GM18951 (cell line): ENCODE measurements around the gene PARP16.

Source experiments
- POLR2A ChIP-seq: IDR thresholded peaks from 4 replicates; pipeline ENCODE4 v1.6.1; 2011; ENCODE audit warnings: mild to moderate bottlenecking; ENCODE audit not compliant: insufficient read length, insufficient read depth; ENCODE audit errors: extremely low read depth
- in situ Hi-C: fragments of 300-500 bp; cut with MboI; formaldehyde crosslinking; loops from one replicate; pipeline ENCODE4 v1.12.0; 2022; ENCODE audit warnings: low sequenced_read_pairs, mixed read lengths, inconsistent platforms; ENCODE audit not compliant: unreplicated experiment

The PARP16 gene

GRCh38 chr15:65210770-65211481 is 75.8 kb downstream of the PARP16 start, which contains the start of gene CILP:
TSS of gene CILP (minus strand) at chr15:65211473. CDS start at chr15:65209755, 1,718 bp downstream.
- no peak for TF ChIP-seq POLR2A

GRCh38 chr15:65209701-65210643 is 76.7 kb downstream of the PARP16 start:
- in situ Hi-C loops = no loop called here
- TF ChIP-seq POLR2A = no peak

More at GRCh38 chr15:65210770-65211481, 75.8 kb downstream of the PARP16 start, which contains the start of gene CILP:
- in situ Hi-C loops = no loop called here

DNA sequence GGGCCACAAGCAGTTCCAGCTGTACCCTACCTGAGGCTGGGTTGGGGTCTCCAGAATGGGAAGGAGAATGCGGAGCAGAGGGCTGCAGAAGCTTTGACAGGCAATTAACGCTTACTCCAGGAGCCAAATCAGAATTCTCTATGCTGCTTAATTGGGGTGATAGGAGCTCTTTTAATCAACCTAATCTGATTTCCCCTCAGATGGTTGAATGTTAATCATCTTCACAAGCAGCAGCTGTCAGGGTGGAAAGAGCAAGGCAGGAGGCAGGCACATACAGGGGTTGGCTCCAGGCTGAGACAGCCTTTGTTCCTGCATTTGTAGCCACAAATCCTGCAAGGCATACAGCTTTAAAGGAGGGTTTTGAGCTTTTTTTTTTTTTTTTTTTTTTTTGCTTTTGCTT is 78.0 kb downstream of the PARP16 start:
- no peak for TF ChIP-seq POLR2A
- in situ Hi-C loops = no loop called here
